Left lung (tissue), 10 donors: ENCODE data around the gene SLC16A10. TPM values are rescaled to one million over a fixed set of nuclear protein-coding genes. Genes with fewer than 3 reads are reported as not detected.
A peak's percentile ranks its signal among the peaks of the same experiment; 100 is the strongest.
"Not testable (repeated sequence)": the region's sequence is repeated elsewhere in the genome, so short reads cannot be mapped to it uniquely, and the experiment has no call there.

Source experiments
- ATAC-seq: fragments of 200-7000 bp; cut with Tn5 transposase; one replicate; pipeline ENCODE4 v1.9.1; 2020; ENCODE audit warnings: moderate library complexity
- DNase-seq, 4 donors: peaks; one replicate each; pipeline ENCODE4 v3.0.0-alpha.2; 2013 to 2020
- H3K27ac ChIP-seq, 2 donors: fragments of 200-600 bp; sonication (generic) in 1 of 2; one replicate each; pipeline versions ENCODE4 v1.5.0 to v1.8.0; 2020 to 2021
- H3K27me3 ChIP-seq, 2 donors: fragments of 200-600 bp; sonication (generic) in 1 of 2; one replicate each; pipeline versions ENCODE4 v1.5.0 to v1.8.0; 2020 to 2021
- H3K36me3 ChIP-seq, 2 donors: fragments of 200-600 bp; sonication (generic) in 1 of 2; one replicate each; pipeline versions ENCODE4 v1.5.0 to v1.8.0; 2020 to 2021
- H3K4me1 ChIP-seq, 2 donors: fragments of 200-600 bp; one replicate each; pipeline ENCODE4 v1.8.0; 2021
- H3K4me3 ChIP-seq, 2 donors: fragments of 200-600 bp; sonication (generic) in 1 of 2; one replicate each; pipeline versions ENCODE4 v1.5.0 to v1.8.0; 2020 to 2021; ENCODE audit warnings: mild to moderate bottlenecking in 1 of 2
- H3K9me3 ChIP-seq, 2 donors: fragments of 200-600 bp; sonication (generic) in 1 of 2; one replicate each; pipeline versions ENCODE4 v1.5.0 to v1.8.0; 2020 to 2021
- CTCF ChIP-seq, 2 donors: fragments of 200-600 bp; sonication (generic) in 1 of 2; IDR thresholded peaks; one replicate each; pipeline versions ENCODE4 v1.5.0 to v1.8.0; 2021; ENCODE audit warnings: antibody characterized with exemption in 2 of 2
- intact Hi-C, 2 donors: fragments of 100-400 bp; cut with DNase I; formaldehyde crosslinking; loops; one replicate each; pipeline versions ENCODE4 v1.11.2 to v1.14.2; 2022
- polyA plus RNA-seq, 6 donors: library from polyadenylated mRNA; unstranded; fragments of 120-200 nt; gene quantifications; one replicate each; pipeline ENCODE4 v1.2.1, GENCODE V29; 2013; ENCODE audit not compliant: insufficient read length in 6 of 6
- total RNA-seq, 2 donors: library from RNA; stranded (reverse); fragmentation: NEBNext Ultra II Directional; extraction: Animal tissue kit (Norgen Biotek cat#: 25700); gene quantifications; one replicate each; pipeline ENCODE4 v1.2.1, GENCODE V29; 2021
- donor health status: DM: no; HTN: yes; CAD: no.
- donor health status: DM: no; HTN: no; CAD: no.

The SLC16A10 gene
- total and polyA plus RNA-seq, 8 donors = 5.9 to 9.7 (median 8.0) TPM

- peaks cover 0 to 1% of the 10 kb centered on the region in 2 donors for H3K4me1 ChIP-seq
- peak overlapping the region in 1 of 2 donors; percentile 58 for H3K27ac ChIP-seq
- H3K4me3 ChIP-seq = no peak overlapping the region
- ATAC-seq (no peak), DNase-seq (no peak)
- TF ChIP-seq CTCF (IDR thresholded peaks at IDR 0.05) = no peak
- intact Hi-C loops = no loop called here
- no peaks in the 10 kb centered on the region for H3K27me3 ChIP-seq
- H3K36me3 ChIP-seq = no peaks in the 10 kb centered on the region
- peaks cover 0 to 2% of the 10 kb centered on the region in 2 donors for H3K9me3 ChIP-seq
Measured at GRCh38 chr6:111119571-111120329, 32.4 kb downstream of the SLC16A10 start.

- H3K9me3 ChIP-seq = peaks cover 0 to 2% of the 10 kb centered on the region in 2 donors
- H3K4me3 ChIP-seq = no peak overlapping the region
- no peak overlapping the region for H3K27ac ChIP-seq
- TF ChIP-seq CTCF (IDR thresholded peaks at IDR 0.05) = no peak
- no peaks in the 10 kb centered on the region for H3K4me1 ChIP-seq
- H3K36me3 ChIP-seq = no peaks in the 10 kb centered on the region
- ATAC-seq (no peak), DNase-seq (no peak)
- H3K27me3 ChIP-seq = no peaks in the 10 kb centered on the region
- intact Hi-C loops = no loop called here
Measured at GRCh38 chr6:111121789-111122350, 34.6 kb downstream of the SLC16A10 start.

- no peak for TF ChIP-seq CTCF (IDR thresholded peaks at IDR 0.05)
- Histone ChIP-seq H3K27ac (peak overlapping the region in 1 of 2 donors; percentile 1), H3K4me3 (no peak overlapping the region), H3K9me3 (peaks cover 0 to 2% of the 10 kb centered on the region in 2 donors), H3K4me1 (no peaks in the 10 kb centered on the region), H3K27me3 (no peaks in the 10 kb centered on the region), H3K36me3 (no peaks in the 10 kb centered on the region)
- intact Hi-C loops = no loop called here
- DNase-seq = no peak
- ATAC-seq = peak; percentile 87
Measured at GRCh38 chr6:111122458-111123286, 35.4 kb downstream of the SLC16A10 start.

- TF ChIP-seq CTCF (IDR thresholded peaks at IDR 0.05) = no peak
- DNase-seq (no peak), ATAC-seq (no peak)
- H3K9me3 ChIP-seq = peaks cover 0 to 2% of the 10 kb centered on the region in 2 donors
- H3K4me1 ChIP-seq = no peaks in the 10 kb centered on the region
- intact Hi-C loops = no loop called here
- H3K27ac ChIP-seq = no peak overlapping the region
- no peak overlapping the region for H3K4me3 ChIP-seq
- H3K36me3 ChIP-seq = no peaks in the 10 kb centered on the region
- no peaks in the 10 kb centered on the region for H3K27me3 ChIP-seq
Measured at GRCh38 chr6:111124406-111124805, 37.1 kb downstream of the SLC16A10 start.

- H3K9me3 ChIP-seq = no peaks in the 10 kb centered on the region
- ATAC-seq = no peak
- no peak overlapping the region for H3K4me3 ChIP-seq
- no peaks in the 10 kb centered on the region for H3K36me3 ChIP-seq
- intact Hi-C loops = no loop called here
- DNase-seq = peak in 1 of 4 donors; percentile 10
- no peak overlapping the region for H3K27ac ChIP-seq
- TF ChIP-seq CTCF (IDR thresholded peaks at IDR 0.05) = no peak
- no peaks in the 10 kb centered on the region for H3K27me3 ChIP-seq
- peaks cover 0 to 3% of the 10 kb centered on the region in 2 donors for H3K4me1 ChIP-seq
Measured at GRCh38 chr6:111129013-111129412, 41.7 kb downstream of the SLC16A10 start.

- H3K4me1 ChIP-seq, DNase-seq, intact Hi-C loops, ATAC-seq, H3K4me3 ChIP-seq, H3K36me3 ChIP-seq, H3K9me3 ChIP-seq, H3K27me3 ChIP-seq, H3K27ac ChIP-seq: not testable (repeated sequence)
Measured at GRCh38 chr6:111131018-111131417, 43.7 kb downstream of the SLC16A10 start.

- intact Hi-C loops, H3K9me3 ChIP-seq, DNase-seq, H3K27ac ChIP-seq, H3K36me3 ChIP-seq, H3K27me3 ChIP-seq, ATAC-seq, H3K4me3 ChIP-seq, H3K4me1 ChIP-seq: not testable (repeated sequence)
Measured at GRCh38 chr6:111132669-111133068, 45.4 kb downstream of the SLC16A10 start.
